ENCODE measurements around the gene MMADHC. TPM values are rescaled to one million over a fixed set of nuclear protein-coding genes. Genes with fewer than 3 reads are reported as not detected.

MMADHC gene
- total RNA-seq, 3 donors from 2014 or later: 84.2 to 111 (median 109) TPM

GRCh38 chr2:149601141-149601796 lies 13.7 kb upstream of the MMADHC start:
- Histone ChIP-seq H3K36me3 (no peaks in the 10 kb centered on the region), H3K4me1 (no peaks in the 10 kb centered on the region), H3K4me3 (no peak overlapping the region), H3K9me3 (peaks cover 0 to 13% of the 10 kb centered on the region in 2 donors), H3K27me3 (no peaks in the 10 kb centered on the region), H3K27ac (no peak overlapping the region)
- no peak for DNase-seq (ENCODE audit: low spot score in 2 of 2)
- TF ChIP-seq, protein P1, sequence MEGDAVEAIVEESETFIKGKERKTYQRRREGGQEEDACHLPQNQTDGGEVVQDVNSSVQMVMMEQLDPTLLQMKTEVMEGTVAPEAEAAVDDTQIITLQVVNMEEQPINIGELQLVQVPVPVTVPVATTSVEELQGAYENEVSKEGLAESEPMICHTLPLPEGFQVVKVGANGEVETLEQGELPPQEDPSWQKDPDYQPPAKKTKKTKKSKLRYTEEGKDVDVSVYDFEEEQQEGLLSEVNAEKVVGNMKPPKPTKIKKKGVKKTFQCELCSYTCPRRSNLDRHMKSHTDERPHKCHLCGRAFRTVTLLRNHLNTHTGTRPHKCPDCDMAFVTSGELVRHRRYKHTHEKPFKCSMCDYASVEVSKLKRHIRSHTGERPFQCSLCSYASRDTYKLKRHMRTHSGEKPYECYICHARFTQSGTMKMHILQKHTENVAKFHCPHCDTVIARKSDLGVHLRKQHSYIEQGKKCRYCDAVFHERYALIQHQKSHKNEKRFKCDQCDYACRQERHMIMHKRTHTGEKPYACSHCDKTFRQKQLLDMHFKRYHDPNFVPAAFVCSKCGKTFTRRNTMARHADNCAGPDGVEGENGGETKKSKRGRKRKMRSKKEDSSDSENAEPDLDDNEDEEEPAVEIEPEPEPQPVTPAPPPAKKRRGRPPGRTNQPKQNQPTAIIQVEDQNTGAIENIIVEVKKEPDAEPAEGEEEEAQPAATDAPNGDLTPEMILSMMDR (IDR thresholded peaks at IDR 0.05): no peak
- TF ChIP-seq POLR2AphosphoS5 (IDR thresholded peaks at IDR 0.05): no peak
- TF ChIP-seq POLR2A (IDR thresholded peaks at IDR 0.05): no peak
- intact Hi-C loops (cut with DNase I; ENCODE audit: low total_unique reads): no loop called here

GRCh38 chr2:149597668-149598326 lies 10.2 kb upstream of the MMADHC start:
- peak in 1 of 2 donors; percentile 43 for DNase-seq (ENCODE audit: low spot score in 2 of 2)

GRCh38 chr2:149597050-149597667 lies 9.6 kb upstream of the MMADHC start:
- H3K27ac ChIP-seq: no peak overlapping the region
- H3K4me3 ChIP-seq: no peak overlapping the region
- TF ChIP-seq POLR2A (IDR thresholded peaks at IDR 0.05): no peak
- no peaks in the 10 kb centered on the region for H3K27me3 ChIP-seq
- H3K9me3 ChIP-seq: peaks cover 0 to 13% of the 10 kb centered on the region in 2 donors
- no peak for DNase-seq (ENCODE audit: low spot score in 2 of 2)
- intact Hi-C loops (cut with DNase I; ENCODE audit: low total_unique reads): no loop called here
- H3K4me1 ChIP-seq: no peaks in the 10 kb centered on the region
- no peaks in the 10 kb centered on the region for H3K36me3 ChIP-seq

More at GRCh38 chr2:149597668-149598326, 10.2 kb upstream of the MMADHC start:
- Histone ChIP-seq H3K36me3 (no peaks in the 10 kb centered on the region), H3K9me3 (peaks cover 0 to 13% of the 10 kb centered on the region in 2 donors), H3K27ac (no peak overlapping the region), H3K4me3 (peak overlapping the region in 2 of 3 donors; percentile 28 to 41), H3K4me1 (no peaks in the 10 kb centered on the region), H3K27me3 (no peaks in the 10 kb centered on the region)
- TF ChIP-seq POLR2A (IDR thresholded peaks at IDR 0.05): no peak
- TF ChIP-seq, protein P1 (IDR thresholded peaks at IDR 0.05): peak; percentile 43 to 87 (median 87)
- peak in 2 of 3 donors; percentile 39 to 62 for TF ChIP-seq POLR2AphosphoS5 (IDR thresholded peaks at IDR 0.05)
- intact Hi-C loops (cut with DNase I; ENCODE audit: low total_unique reads): no loop called here

DNA sequence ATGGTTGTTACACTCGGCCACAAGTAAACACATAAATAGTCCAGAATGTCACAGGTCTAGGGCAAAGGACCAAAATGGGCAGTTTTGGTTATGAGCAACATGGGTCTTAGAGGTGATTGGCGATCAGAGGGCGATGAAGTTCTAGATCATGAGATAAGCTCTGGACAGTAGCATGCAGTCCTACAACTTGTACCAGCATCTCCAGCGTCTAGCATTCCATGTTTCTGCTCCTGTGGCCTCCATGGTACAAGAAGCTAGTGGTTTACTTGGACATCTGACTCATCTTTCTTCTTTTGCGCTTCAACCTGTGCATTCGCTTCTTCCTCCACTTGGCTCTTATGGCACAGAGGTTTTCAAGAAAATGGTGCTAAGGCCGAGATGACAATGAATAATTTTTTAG lies 8.9 kb upstream of the MMADHC start:
- H3K4me3 ChIP-seq: no peak overlapping the region
- peaks cover 0 to 10% of the 10 kb centered on the region in 2 donors for H3K9me3 ChIP-seq
- no peak overlapping the region for H3K27ac ChIP-seq
- intact Hi-C loops (cut with DNase I; ENCODE audit: low total_unique reads): no loop called here
- no peaks in the 10 kb centered on the region for H3K4me1 ChIP-seq
- no peak for DNase-seq (ENCODE audit: low spot score in 2 of 2)
- H3K36me3 ChIP-seq: no peaks in the 10 kb centered on the region
- no peak for TF ChIP-seq POLR2A (IDR thresholded peaks at IDR 0.05)
- TF ChIP-seq, protein P1 (IDR thresholded peaks at IDR 0.05): no peak
- TF ChIP-seq POLR2AphosphoS5 (IDR thresholded peaks at IDR 0.05): no peak
- no peaks in the 10 kb centered on the region for H3K27me3 ChIP-seq

DNA sequence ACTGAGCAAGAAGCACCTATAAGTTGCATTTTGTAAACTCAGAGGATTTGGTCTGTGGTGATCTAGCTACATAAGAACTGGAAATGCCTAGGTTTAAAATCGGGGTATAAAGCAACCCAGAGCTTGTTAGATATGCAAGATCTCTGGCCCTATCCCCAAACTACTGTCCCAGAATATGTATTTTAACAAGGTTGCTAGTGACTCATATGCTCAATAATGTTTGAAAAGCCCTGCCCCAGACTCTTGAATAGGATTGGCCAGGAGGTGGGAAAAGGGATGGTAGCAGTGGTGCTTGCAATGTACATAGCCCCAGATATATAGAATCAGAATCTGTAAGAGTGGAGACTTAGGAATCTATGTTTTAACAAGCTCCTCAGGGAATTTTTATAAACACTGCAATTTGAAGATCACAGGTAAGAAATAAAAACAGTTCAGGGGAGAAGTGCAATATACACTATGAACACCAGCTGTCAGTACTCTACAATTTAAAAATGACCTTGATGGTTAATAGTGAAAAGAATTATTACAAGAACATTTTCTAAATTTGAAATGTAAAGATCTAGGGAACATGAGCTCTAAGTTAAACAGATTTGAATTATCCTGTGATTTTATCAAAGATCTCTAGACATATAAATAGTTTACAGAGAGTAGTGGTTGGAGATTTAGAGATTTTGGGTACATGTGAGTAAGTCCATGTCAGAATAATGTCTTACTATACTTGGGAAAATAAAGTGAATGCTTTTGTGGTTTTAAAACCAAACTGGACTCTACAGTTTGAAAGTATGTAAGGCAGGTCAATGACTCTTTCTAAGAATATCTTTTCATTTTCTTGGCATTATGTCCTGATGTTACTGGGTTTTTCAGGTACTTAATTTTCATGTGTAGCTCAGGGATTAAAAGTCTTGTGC lies 7.7 kb upstream of the MMADHC start:
- Histone ChIP-seq H3K9me3 (no peaks in the 10 kb centered on the region), H3K4me3 (no peak overlapping the region), H3K4me1 (no peaks in the 10 kb centered on the region), H3K27me3 (no peaks in the 10 kb centered on the region), H3K36me3 (no peaks in the 10 kb centered on the region), H3K27ac (no peak overlapping the region)
- TF ChIP-seq POLR2A (IDR thresholded peaks at IDR 0.05) (no peak), POLR2AphosphoS5 (IDR thresholded peaks at IDR 0.05) (no peak)
- TF ChIP-seq, protein P1 (IDR thresholded peaks at IDR 0.05): peak in 2 of 3 donors; percentile 33 to 45
- DNase-seq (ENCODE audit: low spot score in 2 of 2): no peak
- intact Hi-C loops (cut with DNase I; ENCODE audit: low total_unique reads): no loop called here
